Bone marrow (tissue), 2 donors: Measurements from ENCODE around the gene ZNHIT1.

Experiments
- DNase-seq, 2 donors: peaks; one replicate each; lab custom pipeline; 2025; lab: John Stamatoyannopoulos, UW

The ZNHIT1 gene

GRCh38 chr7:101217388-101218235 is at the start of gene ZNHIT1, which contains the start of gene PLOD3:
Gene ZNHIT1, plus strand, starts transcription at chr7:101218165. Its CDS starts 31 bp downstream, at chr7:101218196.
Gene PLOD3, minus strand, starts transcription at chr7:101217581. Its CDS starts 307 bp downstream, at chr7:101217274.
- DNase-seq = peak; percentile 79 to 97

DNA sequence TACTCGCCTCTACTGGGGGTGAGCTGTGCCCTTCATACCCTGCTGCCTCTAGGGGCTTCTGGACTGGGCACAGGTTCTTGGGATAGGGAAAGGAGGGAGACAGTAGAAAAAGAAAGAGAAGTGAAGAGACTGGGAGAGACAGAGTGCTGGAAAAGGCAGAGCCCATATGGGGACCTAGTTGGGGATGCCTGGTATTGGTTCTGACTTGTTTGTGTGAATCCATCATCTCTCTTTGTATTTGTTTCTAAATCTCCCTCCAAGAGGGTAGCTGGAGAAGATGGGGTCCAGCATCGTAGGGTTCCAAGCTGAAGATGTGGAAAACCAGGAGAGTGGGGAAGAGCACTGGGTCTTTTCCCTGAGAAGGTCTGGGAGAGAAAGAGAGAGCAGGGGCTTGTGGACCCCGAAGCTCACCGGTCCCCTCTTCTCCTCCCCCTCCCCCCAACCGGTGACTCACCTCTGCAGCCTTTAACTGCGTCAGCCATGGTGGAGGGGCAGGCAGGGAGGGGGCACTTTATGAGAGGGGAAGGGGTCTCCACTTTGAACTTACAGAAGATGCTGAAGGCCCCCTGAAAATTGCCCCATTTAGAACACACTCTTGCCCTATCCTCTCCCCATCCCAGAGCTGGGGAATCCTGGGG is 49.4 kb upstream of the ZNHIT1 start:
- DNase-seq = no peak

- no peak for DNase-seq
Observed at GRCh38 chr7:101169110-101169837, 48.7 kb upstream of the ZNHIT1 start.

- peak; percentile 42 to 50 for DNase-seq
Observed at GRCh38 chr7:101169838-101170551, 48.0 kb upstream of the ZNHIT1 start.

GRCh38 chr7:101170617-101171441 is 47.1 kb upstream of the ZNHIT1 start:
- no peak for DNase-seq

- DNase-seq = no peak
Observed at GRCh38 chr7:101171442-101171837, 46.5 kb upstream of the ZNHIT1 start.

GRCh38 chr7:101172005-101172853 is 45.7 kb upstream of the ZNHIT1 start:
- DNase-seq = no peak

DNA sequence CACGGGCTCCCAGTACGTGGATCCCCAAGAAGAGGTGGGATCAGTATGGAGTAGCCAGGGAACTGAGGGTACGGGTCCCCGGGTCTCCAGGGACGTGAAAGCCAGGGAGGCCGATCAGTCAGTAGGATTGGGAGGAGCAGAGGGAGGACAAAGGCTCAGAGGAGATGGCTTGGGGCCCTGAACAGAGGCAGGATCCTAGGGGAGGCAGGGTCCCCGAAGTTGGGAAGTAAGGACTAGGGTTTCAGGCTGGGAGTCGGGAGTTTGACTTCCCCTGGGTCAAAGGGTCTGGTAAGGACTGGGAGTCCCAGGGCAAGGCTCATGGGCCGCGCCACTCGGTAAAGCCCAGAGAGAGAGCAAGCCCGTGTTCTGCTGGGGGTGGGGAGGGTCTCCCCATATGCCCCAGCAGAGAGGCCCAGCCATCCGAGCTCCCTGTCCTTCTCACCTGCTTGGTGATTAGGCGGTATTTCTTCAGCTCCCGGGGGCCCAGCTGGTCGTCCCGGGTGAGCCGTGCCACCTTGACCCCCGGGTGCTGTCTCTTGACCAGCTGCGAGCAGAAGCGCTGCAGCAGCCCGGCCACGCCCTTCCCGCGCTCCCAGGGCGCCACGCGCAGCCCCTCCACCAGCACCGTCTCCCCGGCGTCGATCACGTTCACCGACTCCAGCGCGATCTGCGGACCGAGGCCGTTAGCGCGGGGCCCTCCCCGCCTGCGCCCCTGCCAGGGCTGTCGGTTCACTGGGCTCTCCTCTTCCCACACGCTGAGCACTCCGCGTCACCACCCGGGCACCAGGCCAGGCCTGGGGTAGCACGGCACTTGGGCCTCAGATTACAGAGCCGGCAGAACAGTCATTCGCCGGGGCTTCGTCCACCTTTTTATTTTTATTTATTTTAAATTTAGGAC is 44.9 kb upstream of the ZNHIT1 start:
- DNase-seq = peak in 1 of 2 donors; percentile 28

- DNase-seq = peak in 1 of 2 donors; percentile 45
Observed at GRCh38 chr7:101173752-101174244, 44.2 kb upstream of the ZNHIT1 start.

DNA sequence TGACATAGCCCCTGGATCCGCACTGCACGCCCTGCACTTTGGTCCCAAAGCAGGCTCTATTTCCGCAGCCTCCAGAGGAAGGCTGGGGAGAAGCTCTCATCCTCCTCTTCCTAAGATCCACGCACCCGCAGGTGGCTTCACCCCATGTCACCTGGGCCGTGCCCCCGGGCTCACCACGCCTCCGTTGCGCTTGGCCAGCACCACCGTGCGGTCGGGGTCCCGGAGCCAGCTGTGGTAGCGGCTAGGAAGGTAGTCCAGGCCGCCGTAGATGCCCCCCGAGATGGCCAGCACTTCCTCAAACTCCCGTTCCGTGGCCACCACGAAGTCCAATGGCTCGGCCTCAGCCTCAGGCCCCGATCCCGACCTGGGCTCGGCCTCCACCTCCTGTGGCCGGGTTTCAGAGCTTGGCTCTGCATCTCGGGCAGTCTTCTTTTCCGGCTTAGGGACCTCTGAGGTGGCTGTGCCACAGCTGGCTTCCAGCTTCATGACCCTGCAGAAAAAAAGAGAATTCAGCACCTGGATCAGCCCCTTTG is 43.6 kb upstream of the ZNHIT1 start:
- no peak for DNase-seq

GRCh38 chr7:101175664-101176063 is 42.3 kb upstream of the ZNHIT1 start:
- no peak for DNase-seq

DNA sequence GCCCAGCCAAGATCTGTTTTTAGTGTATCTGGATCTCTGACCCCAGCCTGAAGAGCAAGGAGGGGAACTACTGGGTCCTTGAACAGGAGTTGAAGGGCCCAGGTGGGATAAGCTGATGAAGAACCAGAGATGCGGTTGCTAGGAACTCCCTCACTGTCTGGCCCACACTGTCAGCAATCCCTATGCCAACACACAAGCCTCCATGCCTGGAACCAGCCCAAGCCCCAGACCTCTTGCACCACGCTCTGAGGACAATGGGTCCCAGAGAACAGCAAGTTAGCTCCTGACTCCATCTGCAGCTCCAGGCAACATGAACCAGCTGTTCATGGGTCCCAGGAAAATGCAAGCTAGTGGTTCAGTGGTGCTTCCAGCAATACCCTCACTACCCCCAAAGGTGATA is 40.3 kb upstream of the ZNHIT1 start:
- no peak for DNase-seq

- DNase-seq = no peak
Observed at GRCh38 chr7:101179117-101179516, 38.8 kb upstream of the ZNHIT1 start.

- no peak for DNase-seq
Observed at GRCh38 chr7:101179713-101180112, 38.3 kb upstream of the ZNHIT1 start.

GRCh38 chr7:101180130-101180755 is 37.7 kb upstream of the ZNHIT1 start, which contains the start of gene NAT16:
Gene NAT16, minus strand, starts transcription at chr7:101180293. Its CDS starts 5,486 bp downstream, at chr7:101174807.
- no peak for DNase-seq

DNA sequence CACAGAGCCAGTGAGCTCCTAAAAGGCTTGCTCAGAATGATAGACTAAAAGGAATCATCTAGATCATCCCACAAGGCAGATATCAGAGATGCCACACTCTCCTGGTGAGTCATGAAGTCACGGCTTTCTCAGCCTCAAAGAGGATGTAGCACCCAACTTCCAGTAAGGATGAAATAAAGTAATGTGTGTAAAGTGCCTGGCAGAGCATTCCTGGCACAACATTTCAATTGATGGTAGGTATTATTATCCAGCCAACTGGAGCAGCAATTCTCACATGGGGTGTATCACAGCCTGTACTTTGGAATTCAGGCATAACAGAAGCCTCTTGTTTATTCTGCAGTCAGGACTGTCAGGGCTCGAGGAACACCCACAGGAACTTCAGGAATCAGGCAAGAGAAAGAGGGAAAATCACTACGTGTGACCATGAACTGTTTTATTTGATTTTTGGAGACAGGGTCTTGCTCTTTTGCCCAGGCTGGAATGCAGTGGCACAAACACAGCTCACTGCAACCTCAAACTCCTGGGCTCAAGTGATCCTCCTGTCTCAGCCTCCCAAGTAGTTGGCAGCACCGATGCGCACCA is 32.6 kb upstream of the ZNHIT1 start:
- DNase-seq = no peak

DNA sequence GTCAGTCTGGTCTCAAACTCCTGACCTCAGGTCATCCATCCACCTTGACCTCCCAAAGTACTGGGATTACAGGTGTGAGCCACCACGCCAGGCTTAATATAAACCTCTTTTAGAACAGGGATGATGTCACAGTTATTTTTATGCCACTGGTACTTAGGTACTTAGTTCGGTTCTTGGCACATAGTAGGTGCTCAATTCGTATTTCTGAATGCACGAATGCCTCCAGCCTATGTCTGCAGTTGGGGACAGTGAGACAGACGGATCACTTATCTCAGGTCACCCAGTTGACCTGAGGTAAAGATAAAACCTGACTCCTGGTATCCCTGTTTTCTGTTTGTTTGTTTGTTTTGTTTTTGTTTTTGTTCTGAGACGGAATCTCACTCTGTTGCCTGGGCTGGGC is 31.8 kb upstream of the ZNHIT1 start:
- no peak for DNase-seq
